RWPE1 (cell line): ENCODE measurements around the gene CRLF2.

Source experiments
- CTCF ChIA-PET: fragments of 350-600 bp; sonication (Branson Sonifier 250); formaldehyde crosslinking; extraction: SDS; loops from one replicate; lab custom pipeline; 2021; lab: Yijun Ruan, JAX
- POLR2A ChIA-PET: fragments of 400-600 bp; formaldehyde crosslinking; extraction: SDS; loops from one replicate; lab custom pipeline; 2020; ENCODE audit warnings: antibody characterized with exemption; ENCODE audit not compliant: low non-redundant PET; lab: Yijun Ruan, JAX
- DNase-seq: peaks from one replicate; pipeline ENCODE4 v3.0.0; 2012; ENCODE audit warnings: low spot score
- H3K27ac ChIP-seq: fragments of 450-650 bp; 2 replicates; pipeline ENCODE4 v1.5.1; 2017
- CTCF ChIP-seq: fragments of 450-650 bp; conservative IDR thresholded peaks from 2 replicates; pipeline ENCODE4 v1.5.1; 2017; ENCODE audit warnings: low read depth, mild to moderate bottlenecking

Gene CRLF2

GRCh38 chrX:1147611-1148515 is 64.6 kb downstream of the CRLF2 start:
- CTCF ChIA-PET, result no interaction called here

GRCh38 chrX:1144293-1144692 is 68.2 kb downstream of the CRLF2 start:
- H3K27ac ChIP-seq, result no peak overlapping the region
- no peak for TF ChIP-seq CTCF
- POLR2A ChIA-PET, result no interaction called here
- DNase-seq, result no peak
- CTCF ChIA-PET, result no interaction called here

More at GRCh38 chrX:1147611-1148515, 64.6 kb downstream of the CRLF2 start:
- H3K27ac ChIP-seq, result no peak overlapping the region
- no peak for DNase-seq
- TF ChIP-seq CTCF, result no peak
- POLR2A ChIA-PET, result no interaction called here
